Measurements from ENCODE around the gene SLC38A6. TPM values are rescaled to one million over a fixed set of nuclear protein-coding genes. Genes with fewer than 3 reads are reported as not detected.
"Not testable (repeated sequence)": the region's sequence is repeated elsewhere in the genome, so short reads cannot be mapped to it uniquely, and the experiment has no call there.

SLC38A6 gene
- total RNA-seq, 2 donors from 2014 or later: 25.6 to 39.4 TPM

GRCh38 chr14:61051621-61052020, 70.6 kb downstream of the SLC38A6 start:
- Histone ChIP-seq H3K27ac (no peak overlapping the region), H3K9me3 (no peaks in the 10 kb centered on the region), H3K4me3 (no peak overlapping the region), H3K36me3 (no peaks in the 10 kb centered on the region), H3K4me1 (ENCODE audit: control insufficient read depth in 1 of 2, low read depth in 2 of 2) (no peaks in the 10 kb centered on the region), H3K27me3 (replicated peaks; ENCODE audit: insufficient read depth) (no peaks in the 10 kb centered on the region)
- DNase-seq (ENCODE audit: low spot score) (no peak), ATAC-seq (ENCODE audit: insufficient number of reproducible peaks, low FRiP score, low read depth) (no peak)
- TF ChIP-seq, protein P1, sequence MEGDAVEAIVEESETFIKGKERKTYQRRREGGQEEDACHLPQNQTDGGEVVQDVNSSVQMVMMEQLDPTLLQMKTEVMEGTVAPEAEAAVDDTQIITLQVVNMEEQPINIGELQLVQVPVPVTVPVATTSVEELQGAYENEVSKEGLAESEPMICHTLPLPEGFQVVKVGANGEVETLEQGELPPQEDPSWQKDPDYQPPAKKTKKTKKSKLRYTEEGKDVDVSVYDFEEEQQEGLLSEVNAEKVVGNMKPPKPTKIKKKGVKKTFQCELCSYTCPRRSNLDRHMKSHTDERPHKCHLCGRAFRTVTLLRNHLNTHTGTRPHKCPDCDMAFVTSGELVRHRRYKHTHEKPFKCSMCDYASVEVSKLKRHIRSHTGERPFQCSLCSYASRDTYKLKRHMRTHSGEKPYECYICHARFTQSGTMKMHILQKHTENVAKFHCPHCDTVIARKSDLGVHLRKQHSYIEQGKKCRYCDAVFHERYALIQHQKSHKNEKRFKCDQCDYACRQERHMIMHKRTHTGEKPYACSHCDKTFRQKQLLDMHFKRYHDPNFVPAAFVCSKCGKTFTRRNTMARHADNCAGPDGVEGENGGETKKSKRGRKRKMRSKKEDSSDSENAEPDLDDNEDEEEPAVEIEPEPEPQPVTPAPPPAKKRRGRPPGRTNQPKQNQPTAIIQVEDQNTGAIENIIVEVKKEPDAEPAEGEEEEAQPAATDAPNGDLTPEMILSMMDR (IDR thresholded peaks at IDR 0.05): no peak

DNA sequence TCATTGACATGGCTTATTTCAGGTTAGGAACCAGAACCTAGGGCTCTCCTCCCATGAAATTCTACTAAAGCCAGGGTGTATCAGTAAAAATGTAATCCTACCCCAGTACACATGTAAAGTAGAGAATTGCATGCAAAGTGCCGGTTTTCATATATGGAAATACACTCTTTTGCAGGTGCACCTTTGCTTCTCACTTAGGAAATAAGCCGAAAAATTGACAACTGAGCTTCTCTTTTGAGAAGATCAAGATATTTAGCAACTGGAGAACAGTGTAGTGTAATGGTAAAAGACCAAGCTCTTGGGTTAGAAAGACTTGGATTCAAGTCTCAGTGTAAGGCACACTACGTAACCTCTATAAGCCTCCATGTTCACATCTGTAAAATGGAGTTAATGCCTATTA, 82.4 kb downstream of the SLC38A6 start:
- no peaks in the 10 kb centered on the region for H3K27me3 ChIP-seq (replicated peaks; ENCODE audit: insufficient read depth)
- no peak overlapping the region for H3K4me3 ChIP-seq
- no peak overlapping the region for H3K27ac ChIP-seq
- TF ChIP-seq, protein P1 (IDR thresholded peaks at IDR 0.05): no peak
- H3K4me1 ChIP-seq (ENCODE audit: control insufficient read depth in 1 of 2, low read depth in 2 of 2): no peaks in the 10 kb centered on the region
- no peaks in the 10 kb centered on the region for H3K9me3 ChIP-seq
- H3K36me3 ChIP-seq: peaks cover 3% of the 10 kb centered on the region
- no peak for ATAC-seq (ENCODE audit: insufficient number of reproducible peaks, low FRiP score, low read depth)
- DNase-seq (ENCODE audit: low spot score): no peak

DNA sequence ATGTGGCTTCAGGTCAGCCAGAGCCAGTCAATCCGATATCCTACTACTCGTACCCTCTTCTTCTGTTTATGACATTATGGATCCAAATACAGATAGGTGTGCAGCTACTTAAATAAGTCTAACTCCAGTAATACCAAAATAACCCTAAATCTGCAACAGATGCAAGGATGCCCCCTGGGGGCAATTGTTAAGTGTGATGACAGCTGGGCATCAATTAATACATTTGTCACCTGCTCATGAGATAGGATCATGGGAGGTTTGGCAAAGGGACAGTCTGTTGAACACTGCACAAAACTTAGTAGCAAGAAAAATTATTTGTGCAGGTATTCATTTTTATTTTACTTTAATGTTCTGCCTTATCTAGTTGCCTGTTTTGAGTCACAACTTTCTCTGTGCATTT, 83.2 kb downstream of the SLC38A6 start:
- Histone ChIP-seq H3K4me1 (ENCODE audit: control insufficient read depth in 1 of 2, low read depth in 2 of 2) (no peaks in the 10 kb centered on the region), H3K27me3 (replicated peaks; ENCODE audit: insufficient read depth) (no peaks in the 10 kb centered on the region), H3K4me3 (no peak overlapping the region), H3K27ac (no peak overlapping the region), H3K9me3 (no peaks in the 10 kb centered on the region), H3K36me3 (peaks cover 3% of the 10 kb centered on the region)
- ATAC-seq (ENCODE audit: insufficient number of reproducible peaks, low FRiP score, low read depth) (no peak), DNase-seq (ENCODE audit: low spot score) (no peak)
- TF ChIP-seq, protein P1 (IDR thresholded peaks at IDR 0.05): no peak

DNA sequence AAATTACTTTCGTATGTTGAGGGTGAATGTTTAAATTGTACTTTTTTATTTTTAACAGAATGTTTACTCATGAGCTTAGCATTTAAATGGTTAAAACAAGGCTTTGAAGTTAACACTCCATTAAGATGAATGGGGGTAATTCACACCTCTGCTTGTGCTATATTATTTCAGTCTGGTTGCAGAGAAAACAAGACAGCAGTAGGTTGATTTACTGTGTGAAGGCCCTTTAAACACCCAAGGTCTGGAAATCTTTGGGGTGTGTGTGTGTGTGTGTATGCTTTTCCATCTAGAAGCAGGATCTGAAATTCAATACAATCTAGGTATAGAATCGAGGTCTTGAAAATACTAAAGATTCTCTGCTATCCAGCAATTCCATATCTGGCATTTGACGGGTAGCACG, 83.8 kb downstream of the SLC38A6 start:
- no peak for ATAC-seq (ENCODE audit: insufficient number of reproducible peaks, low FRiP score, low read depth)
- no peak overlapping the region for H3K27ac ChIP-seq
- no peaks in the 10 kb centered on the region for H3K9me3 ChIP-seq
- TF ChIP-seq, protein P1 (IDR thresholded peaks at IDR 0.05): no peak
- H3K4me3 ChIP-seq: no peak overlapping the region
- DNase-seq (ENCODE audit: low spot score): no peak
- peaks cover 3% of the 10 kb centered on the region for H3K36me3 ChIP-seq
- H3K4me1 ChIP-seq (ENCODE audit: control insufficient read depth in 1 of 2, low read depth in 2 of 2): no peaks in the 10 kb centered on the region
- no peaks in the 10 kb centered on the region for H3K27me3 ChIP-seq (replicated peaks; ENCODE audit: insufficient read depth)

- Histone ChIP-seq H3K27ac (no peak overlapping the region), H3K9me3 (no peaks in the 10 kb centered on the region), H3K27me3 (replicated peaks; ENCODE audit: insufficient read depth) (no peaks in the 10 kb centered on the region), H3K36me3 (peaks cover 3% of the 10 kb centered on the region), H3K4me1 (ENCODE audit: control insufficient read depth in 1 of 2, low read depth in 2 of 2) (no peaks in the 10 kb centered on the region), H3K4me3 (no peak overlapping the region)
- TF ChIP-seq, protein P1 (IDR thresholded peaks at IDR 0.05): no peak
- ATAC-seq (ENCODE audit: insufficient number of reproducible peaks, low FRiP score, low read depth) (no peak), DNase-seq (ENCODE audit: low spot score) (no peak)
Observed at GRCh38 chr14:61065656-61066055, 84.6 kb downstream of the SLC38A6 start.

DNA sequence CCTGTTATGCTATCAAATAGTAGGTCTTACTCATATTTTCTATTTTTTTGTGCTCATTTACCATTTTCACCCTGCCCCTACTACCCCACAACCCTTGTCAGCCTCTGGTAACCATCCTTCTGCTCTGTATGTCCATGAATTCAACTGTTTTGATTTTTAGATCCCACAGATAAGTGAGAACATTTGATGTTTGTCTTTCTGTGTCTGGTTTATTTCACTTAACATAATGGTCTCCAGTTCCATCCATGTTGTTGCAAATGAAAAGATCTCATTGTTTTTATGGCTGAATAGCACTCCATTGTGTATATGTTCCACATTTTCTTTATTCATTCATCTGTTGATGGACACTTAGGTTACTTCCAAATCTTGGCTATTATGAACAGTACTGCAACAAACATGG, 91.4 kb downstream of the SLC38A6 start:
- not testable (repeated sequence) for DNase-seq (ENCODE audit: low spot score); H3K27me3 ChIP-seq (replicated peaks; ENCODE audit: insufficient read depth); H3K4me3 ChIP-seq; ATAC-seq (ENCODE audit: insufficient number of reproducible peaks, low FRiP score, low read depth); H3K9me3 ChIP-seq; H3K36me3 ChIP-seq; H3K27ac ChIP-seq
- peaks cover 9 to 12% of the 10 kb centered on the region in 2 donors for H3K4me1 ChIP-seq (ENCODE audit: control insufficient read depth in 1 of 2, low read depth in 2 of 2)
